WTC11 (cell line): ENCODE measurements around the gene RANBP6. TPM values are rescaled to one million over a fixed set of nuclear protein-coding genes. Genes with fewer than 3 reads are reported as not detected.
"Not testable (repeated sequence)": the region's sequence is repeated elsewhere in the genome, so short reads cannot be mapped to it uniquely, and the experiment has no call there.

Experiments
- ATAC-seq: fragments of 200-7000 bp; cut with Tn5 transposase; 2 replicates; pipeline ENCODE4 v1.10.0; 2021; ENCODE audit warnings: mild to moderate bottlenecking, moderate library complexity
- Bru-seq: library from RNA; stranded (reverse); fragments of 400-500 nt; gene quantifications from one replicate; lab custom pipeline; 2021; lab: Mats Ljungman, UMichigan
- CTCF ChIA-PET: fragments of 300-600 bp; sonication (Branson Sonifier 250); formaldehyde crosslinking; loops from one replicate; lab custom pipeline; 2021; ENCODE audit warnings: antibody characterized with exemption; lab: Charles Lee
- POLR2A ChIA-PET: fragments of 350-600 bp; sonication (Branson Sonifier 250); formaldehyde crosslinking; loops from one replicate; lab custom pipeline; 2021; ENCODE audit warnings: antibody characterized with exemption; lab: Charles Lee
- DNase-seq: peaks from one replicate; pipeline ENCODE4 v3.0.0; 2021; ENCODE audit warnings: low spot score
- H3K27ac Mint-ChIP-seq: 2 replicates; pipeline ENCODE4 v1.8.0; 2021; ENCODE audit warnings: mixed read lengths
- H3K27me3 Mint-ChIP-seq: 2 replicates; pipeline ENCODE4 v1.8.0; 2021; ENCODE audit warnings: low read depth, mild to moderate bottlenecking, moderate library complexity, mixed read lengths
- H3K36me3 Mint-ChIP-seq: 2 replicates; pipeline ENCODE4 v1.8.0; 2021; ENCODE audit warnings: mixed read lengths
- H3K4me1 Mint-ChIP-seq: 2 replicates; pipeline ENCODE4 v1.8.0; 2022; ENCODE audit warnings: mixed read lengths
- H3K4me3 Mint-ChIP-seq: 2 replicates; pipeline ENCODE4 v1.8.0; 2021; ENCODE audit warnings: mild to moderate bottlenecking, moderate library complexity, mixed read lengths
- H3K9me3 Mint-ChIP-seq: 2 replicates; pipeline ENCODE4 v1.8.0; 2021; ENCODE audit warnings: mixed read lengths
- ATF1 ChIP-seq: sonication (generic); formaldehyde crosslinking; IDR thresholded peaks from 2 replicates; pipeline ENCODE4 v1.8.1; 2023; ENCODE audit warnings: mild to moderate bottlenecking, moderate library complexity, missing genetic modification reagents
- ATF3 ChIP-seq: sonication (generic); formaldehyde crosslinking; conservative IDR thresholded peaks from 2 replicates; pipeline ENCODE4 v1.8.1; 2022; ENCODE audit warnings: mild to moderate bottlenecking, missing genetic modification reagents
- CREB1 ChIP-seq: sonication (generic); formaldehyde crosslinking; IDR thresholded peaks from 2 replicates; pipeline ENCODE4 v1.8.0; 2023; ENCODE audit warnings: mild to moderate bottlenecking, missing genetic modification reagents
- CREM ChIP-seq: sonication (generic); formaldehyde crosslinking; IDR thresholded peaks from 2 replicates; pipeline ENCODE4 v1.8.1; 2022; ENCODE audit warnings: mild to moderate bottlenecking, missing genetic modification reagents, moderate library complexity
- E2F1 ChIP-seq: sonication (generic); formaldehyde crosslinking; IDR thresholded peaks from 2 replicates; pipeline ENCODE4 v1.8.0; 2022; ENCODE audit warnings: mild to moderate bottlenecking, missing genetic modification reagents
- EMX1 ChIP-seq: fragments of 250-450 bp; sonication (Bioruptor Pico); IDR thresholded peaks from 2 replicates; pipeline ENCODE4 v1.8.0; 2021; ENCODE audit warnings: mild to moderate bottlenecking
- ETV6 ChIP-seq: sonication (generic); formaldehyde crosslinking; IDR thresholded peaks from 2 replicates; pipeline ENCODE4 v1.8.1; 2022; ENCODE audit warnings: mild to moderate bottlenecking, missing genetic modification reagents
- FOXK1 ChIP-seq: sonication (generic); formaldehyde crosslinking; IDR thresholded peaks from 2 replicates; pipeline ENCODE4 v1.8.0; 2022; ENCODE audit warnings: mild to moderate bottlenecking, moderate library complexity, missing genetic modification reagents
- OVOL2 ChIP-seq: fragments of 250-450 bp; sonication (Bioruptor Pico); IDR thresholded peaks from 2 replicates; pipeline ENCODE4 v1.9.0; 2021; ENCODE audit warnings: mild to moderate bottlenecking, borderline replicate concordance
- SP1 ChIP-seq: sonication (generic); formaldehyde crosslinking; conservative IDR thresholded peaks from 2 replicates; pipeline ENCODE4 v1.8.1; 2022; ENCODE audit warnings: missing genetic modification reagents
- TEAD1 ChIP-seq: sonication (generic); formaldehyde crosslinking; IDR thresholded peaks from 2 replicates; pipeline ENCODE4 v1.8.0; 2022; ENCODE audit warnings: mild to moderate bottlenecking, missing genetic modification reagents
- TP53 ChIP-seq: sonication (generic); formaldehyde crosslinking; IDR thresholded peaks from 2 replicates; pipeline ENCODE4 v1.8.1; 2023; ENCODE audit warnings: mild to moderate bottlenecking, missing genetic modification reagents
- ZNF425 ChIP-seq: fragments of 250-450 bp; sonication (Bioruptor Pico); conservative IDR thresholded peaks from 2 replicates; pipeline ENCODE4 v1.9.0; 2021; ENCODE audit warnings: mild to moderate bottlenecking
- long read RNA-seq, 3 experiments: library from RNA in 1 of 3; library from capped mRNA in 1 of 3; library from polyadenylated mRNA in 1 of 3; unstranded in 2 of 3; stranded (forward) in 1 of 3; transcript quantifications; one replicate each; pipeline ENCODE4 v2.0.0, GENCODE V29; 2021
- total RNA-seq: library from RNA; stranded (reverse); gene quantifications from 3 replicates; pipeline ENCODE4 v1.2.3, GENCODE V29; 2021
- TF ChIP-seq, protein P1 (sequence below): fragments of 250-450 bp; sonication (Bioruptor Pico); IDR thresholded peaks from 2 replicates; pipeline ENCODE4 v2.1.2; 2022; ENCODE audit warnings: mild to moderate bottlenecking, moderate library complexity
- TF ChIP-seq, protein P2 (sequence below): sonication (generic); formaldehyde crosslinking; IDR thresholded peaks from 2 replicates; pipeline ENCODE4 v1.8.0; 2022; ENCODE audit warnings: mild to moderate bottlenecking, missing genetic modification reagents
- TF ChIP-seq, protein P3 (sequence below): sonication (generic); formaldehyde crosslinking; IDR thresholded peaks from 2 replicates; pipeline ENCODE4 v1.8.0; 2023; ENCODE audit warnings: missing genetic modification reagents
- TF ChIP-seq, protein P4 (sequence below): sonication (generic); formaldehyde crosslinking; IDR thresholded peaks from 2 replicates; pipeline ENCODE4 v1.8.0; 2023; ENCODE audit warnings: missing genetic modification reagents, mild to moderate bottlenecking, borderline replicate concordance
- TF ChIP-seq, protein P5 (sequence below): sonication (generic); formaldehyde crosslinking; IDR thresholded peaks from 2 replicates; pipeline ENCODE4 v1.8.0; 2022; ENCODE audit warnings: mild to moderate bottlenecking, missing genetic modification reagents

The RANBP6 gene
- total RNA-seq (19.7 to 20.1 TPM (median 19.8 TPM) in 3 replicates), Bru-seq, nascent RNA (percentile 99 among the genes with signal in this experiment)
- long read RNA-seq, experiment 1, full-length matches to known transcripts = 93 of 94 reads
- long read RNA-seq, experiment 1, partial matches to known transcripts = 0 of 94 reads
- long read RNA-seq, experiment 1, other reads (novel, unspliced or antisense) = 1 of 94 reads
- long read RNA-seq, experiment 2, full-length matches to known transcripts = 20 of 20 reads
- long read RNA-seq, experiment 2, partial matches to known transcripts = 0 of 20 reads
- long read RNA-seq, experiment 2, other reads (novel, unspliced or antisense) = 0 of 20 reads
- long read RNA-seq, experiment 3, full-length matches to known transcripts = 6 of 6 reads
- long read RNA-seq, experiment 3, partial matches to known transcripts = 0 of 6 reads
- long read RNA-seq, experiment 3, other reads (novel, unspliced or antisense) = 0 of 6 reads

DNA sequence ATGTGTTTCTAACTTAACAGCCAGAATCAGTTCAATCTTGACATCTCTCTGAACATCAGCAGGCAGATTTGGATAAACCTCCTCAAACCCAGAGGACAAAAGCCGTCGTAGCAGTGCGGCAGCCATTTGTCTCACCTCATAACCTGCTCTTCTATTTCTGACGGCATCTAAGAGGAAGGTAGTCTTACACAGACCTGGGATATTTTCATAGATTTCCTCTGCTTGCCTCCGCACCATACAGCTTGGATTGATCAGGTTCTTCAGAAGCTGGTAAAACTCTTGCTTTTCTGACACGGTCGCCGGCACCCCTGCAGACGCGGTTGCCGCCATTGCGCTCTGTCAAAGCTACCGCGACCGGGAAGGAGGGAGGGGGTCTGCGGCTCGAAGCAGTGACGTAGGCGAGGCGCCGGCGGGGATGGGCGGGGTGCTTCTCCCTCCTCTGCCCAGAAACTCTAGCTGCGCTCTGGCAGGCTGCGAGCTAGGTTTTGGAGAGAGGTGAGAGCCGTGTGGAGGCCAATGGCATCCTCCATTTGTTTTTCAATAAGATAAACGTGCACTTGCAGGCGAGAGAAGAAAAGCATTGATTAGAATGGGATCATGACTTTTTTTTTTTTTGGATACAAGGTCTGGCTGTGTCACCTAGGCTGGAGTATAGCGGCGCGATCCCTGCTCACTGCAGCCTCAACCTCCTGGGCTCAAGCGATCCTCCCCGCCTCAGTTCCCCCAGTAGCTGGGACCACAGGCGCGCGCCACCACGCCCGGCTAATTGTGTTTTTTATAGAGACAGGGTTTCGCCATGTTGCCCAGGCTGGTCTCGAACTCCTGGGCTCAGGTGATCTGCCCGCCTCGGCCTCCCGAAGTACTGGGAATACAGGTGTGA, at the start of gene RANBP6:
TSS of gene RANBP6 (minus strand) at position 347 of the 880 bp plus-strand sequence. CDS start at position 330, 17 bp downstream.
- peak within 1 kb of the TSS; percentile 98 for H3K4me3 Mint-ChIP-seq
- H3K36me3 Mint-ChIP-seq = peaks cover 41% of the 10 kb centered on the region
- DNase-seq (peak; percentile 92), ATAC-seq (peak; percentile 98)
- TF ChIP-seq OVOL2 (CRISPR knock-in tag) = no peak
- TF ChIP-seq TP53 (CRISPR knock-in tag) = peak; percentile 47; the same call in 1 of the 2 replicates
- no peak for TF ChIP-seq ATF3
- peak; percentile 47; the same call in 1 of the 2 replicates for TF ChIP-seq E2F1 (CRISPR knock-in tag)
- peak; percentile 99 for TF ChIP-seq CREM (CRISPR knock-in tag)
- TF ChIP-seq EMX1 = no peak
- TF ChIP-seq, protein P1, sequence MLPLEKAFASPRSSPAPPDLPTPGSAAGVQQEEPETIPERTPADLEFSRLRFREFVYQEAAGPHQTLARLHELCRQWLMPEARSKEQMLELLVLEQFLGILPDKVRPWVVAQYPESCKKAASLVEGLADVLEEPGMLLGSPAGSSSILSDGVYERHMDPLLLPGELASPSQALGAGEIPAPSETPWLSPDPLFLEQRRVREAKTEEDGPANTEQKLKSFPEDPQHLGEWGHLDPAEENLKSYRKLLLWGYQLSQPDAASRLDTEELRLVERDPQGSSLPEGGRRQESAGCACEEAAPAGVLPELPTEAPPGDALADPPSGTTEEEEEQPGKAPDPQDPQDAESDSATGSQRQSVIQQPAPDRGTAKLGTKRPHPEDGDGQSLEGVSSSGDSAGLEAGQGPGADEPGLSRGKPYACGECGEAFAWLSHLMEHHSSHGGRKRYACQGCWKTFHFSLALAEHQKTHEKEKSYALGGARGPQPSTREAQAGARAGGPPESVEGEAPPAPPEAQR (CRISPR knock-in tag) = no peak
- peak; percentile 88; the same call in 1 of the 2 replicates for TF ChIP-seq ATF1 (CRISPR knock-in tag)
- TF ChIP-seq ETV6 = 0 out of 2 replicates have a peak, but pooled peaks have one; percentile 47
- no peak for TF ChIP-seq ZNF425 (CRISPR knock-in tag)
- TF ChIP-seq SP1 (CRISPR knock-in tag) = peak; percentile 84
- TF ChIP-seq, protein P2, sequence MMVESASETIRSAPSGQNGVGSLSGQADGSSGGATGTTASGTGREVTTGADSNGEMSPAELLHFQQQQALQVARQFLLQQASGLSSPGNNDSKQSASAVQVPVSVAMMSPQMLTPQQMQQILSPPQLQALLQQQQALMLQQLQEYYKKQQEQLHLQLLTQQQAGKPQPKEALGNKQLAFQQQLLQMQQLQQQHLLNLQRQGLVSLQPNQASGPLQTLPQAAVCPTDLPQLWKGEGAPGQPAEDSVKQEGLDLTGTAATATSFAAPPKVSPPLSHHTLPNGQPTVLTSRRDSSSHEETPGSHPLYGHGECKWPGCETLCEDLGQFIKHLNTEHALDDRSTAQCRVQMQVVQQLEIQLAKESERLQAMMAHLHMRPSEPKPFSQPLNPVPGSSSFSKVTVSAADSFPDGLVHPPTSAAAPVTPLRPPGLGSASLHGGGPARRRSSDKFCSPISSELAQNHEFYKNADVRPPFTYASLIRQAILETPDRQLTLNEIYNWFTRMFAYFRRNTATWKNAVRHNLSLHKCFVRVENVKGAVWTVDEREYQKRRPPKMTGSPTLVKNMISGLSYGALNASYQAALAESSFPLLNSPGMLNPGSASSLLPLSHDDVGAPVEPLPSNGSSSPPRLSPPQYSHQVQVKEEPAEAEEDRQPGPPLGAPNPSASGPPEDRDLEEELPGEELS (CRISPR knock-in tag) = peak; percentile 75; the same call in 1 of the 2 replicates
- TF ChIP-seq FOXK1 (CRISPR knock-in tag) = peak; percentile 92
- TF ChIP-seq CREB1 = peak; percentile 89
- TF ChIP-seq, protein P3, sequence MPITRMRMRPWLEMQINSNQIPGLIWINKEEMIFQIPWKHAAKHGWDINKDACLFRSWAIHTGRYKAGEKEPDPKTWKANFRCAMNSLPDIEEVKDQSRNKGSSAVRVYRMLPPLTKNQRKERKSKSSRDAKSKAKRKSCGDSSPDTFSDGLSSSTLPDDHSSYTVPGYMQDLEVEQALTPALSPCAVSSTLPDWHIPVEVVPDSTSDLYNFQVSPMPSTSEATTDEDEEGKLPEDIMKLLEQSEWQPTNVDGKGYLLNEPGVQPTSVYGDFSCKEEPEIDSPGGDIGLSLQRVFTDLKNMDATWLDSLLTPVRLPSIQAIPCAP (CRISPR knock-in tag) = no peak
- TF ChIP-seq, protein P4, sequence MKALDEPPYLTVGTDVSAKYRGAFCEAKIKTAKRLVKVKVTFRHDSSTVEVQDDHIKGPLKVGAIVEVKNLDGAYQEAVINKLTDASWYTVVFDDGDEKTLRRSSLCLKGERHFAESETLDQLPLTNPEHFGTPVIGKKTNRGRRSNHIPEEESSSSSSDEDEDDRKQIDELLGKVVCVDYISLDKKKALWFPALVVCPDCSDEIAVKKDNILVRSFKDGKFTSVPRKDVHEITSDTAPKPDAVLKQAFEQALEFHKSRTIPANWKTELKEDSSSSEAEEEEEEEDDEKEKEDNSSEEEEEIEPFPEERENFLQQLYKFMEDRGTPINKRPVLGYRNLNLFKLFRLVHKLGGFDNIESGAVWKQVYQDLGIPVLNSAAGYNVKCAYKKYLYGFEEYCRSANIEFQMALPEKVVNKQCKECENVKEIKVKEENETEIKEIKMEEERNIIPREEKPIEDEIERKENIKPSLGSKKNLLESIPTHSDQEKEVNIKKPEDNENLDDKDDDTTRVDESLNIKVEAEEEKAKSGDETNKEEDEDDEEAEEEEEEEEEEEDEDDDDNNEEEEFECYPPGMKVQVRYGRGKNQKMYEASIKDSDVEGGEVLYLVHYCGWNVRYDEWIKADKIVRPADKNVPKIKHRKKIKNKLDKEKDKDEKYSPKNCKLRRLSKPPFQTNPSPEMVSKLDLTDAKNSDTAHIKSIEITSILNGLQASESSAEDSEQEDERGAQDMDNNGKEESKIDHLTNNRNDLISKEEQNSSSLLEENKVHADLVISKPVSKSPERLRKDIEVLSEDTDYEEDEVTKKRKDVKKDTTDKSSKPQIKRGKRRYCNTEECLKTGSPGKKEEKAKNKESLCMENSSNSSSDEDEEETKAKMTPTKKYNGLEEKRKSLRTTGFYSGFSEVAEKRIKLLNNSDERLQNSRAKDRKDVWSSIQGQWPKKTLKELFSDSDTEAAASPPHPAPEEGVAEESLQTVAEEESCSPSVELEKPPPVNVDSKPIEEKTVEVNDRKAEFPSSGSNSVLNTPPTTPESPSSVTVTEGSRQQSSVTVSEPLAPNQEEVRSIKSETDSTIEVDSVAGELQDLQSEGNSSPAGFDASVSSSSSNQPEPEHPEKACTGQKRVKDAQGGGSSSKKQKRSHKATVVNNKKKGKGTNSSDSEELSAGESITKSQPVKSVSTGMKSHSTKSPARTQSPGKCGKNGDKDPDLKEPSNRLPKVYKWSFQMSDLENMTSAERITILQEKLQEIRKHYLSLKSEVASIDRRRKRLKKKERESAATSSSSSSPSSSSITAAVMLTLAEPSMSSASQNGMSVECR = peak; percentile 80; the same call in 1 of the 2 replicates
- TF ChIP-seq, protein P5, sequence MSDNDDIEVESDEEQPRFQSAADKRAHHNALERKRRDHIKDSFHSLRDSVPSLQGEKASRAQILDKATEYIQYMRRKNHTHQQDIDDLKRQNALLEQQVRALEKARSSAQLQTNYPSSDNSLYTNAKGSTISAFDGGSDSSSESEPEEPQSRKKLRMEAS (CRISPR knock-in tag) = peak; percentile 72
- peak; percentile 76 for TF ChIP-seq TEAD1 (CRISPR knock-in tag)
- TF ChIP-seq, all 79 proteins: peak for 12
- Mint-ChIP-seq H3K4me1 (peaks cover 15% of the 10 kb centered on the region), H3K27me3 (no peaks in the 10 kb centered on the region; the same call in 1 of the 2 replicates), H3K27ac (peak within 1 kb of the TSS; percentile 98), H3K9me3 (peaks cover 20% of the 10 kb centered on the region)
- ChIA-PET POLR2A (interaction anchor here (0.5 to 1.4 kb wide), 10 partner anchors 8 to 677 kb away, joined by 3 to 8 read pairs (median 4); partner anchors contain the start of genes ERMP1 and UHRF2), CTCF (interaction anchor here (1.0 to 1.6 kb wide), 4 partner anchors 8 to 183 kb away, joined by 3 to 21 read pairs (median 5); partner anchors contain the start of gene ERMP1)

GRCh38 chr9:6063146-6063545, 47.7 kb upstream of the RANBP6 start:
- POLR2A ChIA-PET, CTCF ChIA-PET: not testable (repeated sequence)
- H3K4me1 Mint-ChIP-seq = peaks cover 10% of the 10 kb centered on the region; the same call in 1 of the 2 replicates

More at GRCh38 chr9:6063146-6063545, 47.7 kb upstream of the RANBP6 start:
- H3K4me3 Mint-ChIP-seq, H3K27me3 Mint-ChIP-seq, ATAC-seq, H3K27ac Mint-ChIP-seq, DNase-seq: not testable (repeated sequence)
- Mint-ChIP-seq H3K9me3 (peaks cover 41% of the 10 kb centered on the region), H3K36me3 (peaks cover 27% of the 10 kb centered on the region)
